ENCODE data around the gene CNIH3. TPM values are rescaled to one million over a fixed set of nuclear protein-coding genes. Genes with fewer than 3 reads are reported as not detected.

The CNIH3 gene
- total RNA-seq, 1 experiment from 2014 or later, result 1.8 TPM

GRCh38 chr1:224742349-224742748 is 126.2 kb downstream of the CNIH3 start:
- H3K27me3 ChIP-seq (ENCODE audit: insufficient read depth, low read length), result peaks cover 6% of the 10 kb centered on the region
- H3K27ac ChIP-seq (ENCODE audit: low read depth, low read length), result no peak overlapping the region
- ATAC-seq (no peak), DNase-seq (ENCODE audit: low read depth, low spot score) (no peak)
- no peak overlapping the region for H2AFZ ChIP-seq (ENCODE audit: low read depth, low read length, poor library complexity, severe bottlenecking)
- H3K36me3 ChIP-seq (ENCODE audit: control insufficient read depth in 1 of 2, insufficient read depth in 2 of 2, low read length in 2 of 2), result no peaks in the 10 kb centered on the region
- TF ChIP-seq, protein P1, sequence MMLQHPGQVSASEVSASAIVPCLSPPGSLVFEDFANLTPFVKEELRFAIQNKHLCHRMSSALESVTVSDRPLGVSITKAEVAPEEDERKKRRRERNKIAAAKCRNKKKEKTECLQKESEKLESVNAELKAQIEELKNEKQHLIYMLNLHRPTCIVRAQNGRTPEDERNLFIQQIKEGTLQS (IDR thresholded peaks at IDR 0.05), result no peak
- no peak for TF ChIP-seq POLR2A (IDR thresholded peaks at IDR 0.05; ENCODE audit: borderline replicate concordance, extremely low read depth, insufficient read depth, insufficient read length)
- TF ChIP-seq JUND (IDR thresholded peaks at IDR 0.05), result no peak
- no peak for TF ChIP-seq YY1 (IDR thresholded peaks at IDR 0.05; ENCODE audit: extremely low read depth, insufficient replicate concordance, low read depth, low read length)
- TF ChIP-seq TCF7L2 (IDR thresholded peaks at IDR 0.05; ENCODE audit: borderline replicate concordance, extremely low read depth, insufficient read depth, insufficient read length), result no peak
- TF ChIP-seq ELF1 (IDR thresholded peaks at IDR 0.05; ENCODE audit: borderline replicate concordance, low read depth), result no peak
- TF ChIP-seq EZH2 (IDR thresholded peaks at IDR 0.05), result no peak
- no peak for TF ChIP-seq RAD21 (IDR thresholded peaks at IDR 0.05; ENCODE audit: low read depth)
- no peak for TF ChIP-seq MAX (IDR thresholded peaks at IDR 0.05)
- TF ChIP-seq POLR2AphosphoS5 (IDR thresholded peaks at IDR 0.05; ENCODE audit: low read depth, low read length), result no peak
- TF ChIP-seq, protein P2, sequence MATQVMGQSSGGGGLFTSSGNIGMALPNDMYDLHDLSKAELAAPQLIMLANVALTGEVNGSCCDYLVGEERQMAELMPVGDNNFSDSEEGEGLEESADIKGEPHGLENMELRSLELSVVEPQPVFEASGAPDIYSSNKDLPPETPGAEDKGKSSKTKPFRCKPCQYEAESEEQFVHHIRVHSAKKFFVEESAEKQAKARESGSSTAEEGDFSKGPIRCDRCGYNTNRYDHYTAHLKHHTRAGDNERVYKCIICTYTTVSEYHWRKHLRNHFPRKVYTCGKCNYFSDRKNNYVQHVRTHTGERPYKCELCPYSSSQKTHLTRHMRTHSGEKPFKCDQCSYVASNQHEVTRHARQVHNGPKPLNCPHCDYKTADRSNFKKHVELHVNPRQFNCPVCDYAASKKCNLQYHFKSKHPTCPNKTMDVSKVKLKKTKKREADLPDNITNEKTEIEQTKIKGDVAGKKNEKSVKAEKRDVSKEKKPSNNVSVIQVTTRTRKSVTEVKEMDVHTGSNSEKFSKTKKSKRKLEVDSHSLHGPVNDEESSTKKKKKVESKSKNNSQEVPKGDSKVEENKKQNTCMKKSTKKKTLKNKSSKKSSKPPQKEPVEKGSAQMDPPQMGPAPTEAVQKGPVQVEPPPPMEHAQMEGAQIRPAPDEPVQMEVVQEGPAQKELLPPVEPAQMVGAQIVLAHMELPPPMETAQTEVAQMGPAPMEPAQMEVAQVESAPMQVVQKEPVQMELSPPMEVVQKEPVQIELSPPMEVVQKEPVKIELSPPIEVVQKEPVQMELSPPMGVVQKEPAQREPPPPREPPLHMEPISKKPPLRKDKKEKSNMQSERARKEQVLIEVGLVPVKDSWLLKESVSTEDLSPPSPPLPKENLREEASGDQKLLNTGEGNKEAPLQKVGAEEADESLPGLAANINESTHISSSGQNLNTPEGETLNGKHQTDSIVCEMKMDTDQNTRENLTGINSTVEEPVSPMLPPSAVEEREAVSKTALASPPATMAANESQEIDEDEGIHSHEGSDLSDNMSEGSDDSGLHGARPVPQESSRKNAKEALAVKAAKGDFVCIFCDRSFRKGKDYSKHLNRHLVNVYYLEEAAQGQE (IDR thresholded peaks at IDR 0.05; ENCODE audit: low read depth), result no peak
- TF ChIP-seq SRF (IDR thresholded peaks at IDR 0.05; ENCODE audit: low read depth), result no peak
- no peak for TF ChIP-seq ZBTB33 (IDR thresholded peaks at IDR 0.05; ENCODE audit: extremely low read depth, insufficient replicate concordance, low read length)
- TF ChIP-seq EZH2phosphoT487 (IDR thresholded peaks at IDR 0.05; ENCODE audit: borderline replicate concordance), result no peak
- TF ChIP-seq, protein P3, sequence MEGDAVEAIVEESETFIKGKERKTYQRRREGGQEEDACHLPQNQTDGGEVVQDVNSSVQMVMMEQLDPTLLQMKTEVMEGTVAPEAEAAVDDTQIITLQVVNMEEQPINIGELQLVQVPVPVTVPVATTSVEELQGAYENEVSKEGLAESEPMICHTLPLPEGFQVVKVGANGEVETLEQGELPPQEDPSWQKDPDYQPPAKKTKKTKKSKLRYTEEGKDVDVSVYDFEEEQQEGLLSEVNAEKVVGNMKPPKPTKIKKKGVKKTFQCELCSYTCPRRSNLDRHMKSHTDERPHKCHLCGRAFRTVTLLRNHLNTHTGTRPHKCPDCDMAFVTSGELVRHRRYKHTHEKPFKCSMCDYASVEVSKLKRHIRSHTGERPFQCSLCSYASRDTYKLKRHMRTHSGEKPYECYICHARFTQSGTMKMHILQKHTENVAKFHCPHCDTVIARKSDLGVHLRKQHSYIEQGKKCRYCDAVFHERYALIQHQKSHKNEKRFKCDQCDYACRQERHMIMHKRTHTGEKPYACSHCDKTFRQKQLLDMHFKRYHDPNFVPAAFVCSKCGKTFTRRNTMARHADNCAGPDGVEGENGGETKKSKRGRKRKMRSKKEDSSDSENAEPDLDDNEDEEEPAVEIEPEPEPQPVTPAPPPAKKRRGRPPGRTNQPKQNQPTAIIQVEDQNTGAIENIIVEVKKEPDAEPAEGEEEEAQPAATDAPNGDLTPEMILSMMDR (IDR thresholded peaks at IDR 0.05 in 2 of 3, conservative IDR thresholded peaks at IDR 0.05 in 1 of 3; ENCODE audit: borderline replicate concordance in 1 of 3, insufficient read depth in 1 of 3, low read depth in 2 of 3, low read length in 2 of 3), result no peak
- TF ChIP-seq CBX3 (IDR thresholded peaks at IDR 0.05; ENCODE audit: low read depth), result no peak
- no peak for TF ChIP-seq ZNF274 (IDR thresholded peaks at IDR 0.05; ENCODE audit: low read depth, low read length)
- TF ChIP-seq SIN3A (IDR thresholded peaks at IDR 0.05; ENCODE audit: low read depth), result no peak
- H3K9me3 ChIP-seq (ENCODE audit: control insufficient read depth in 1 of 2, insufficient read depth in 1 of 2, low read depth in 1 of 2, low read length in 2 of 2), result no peaks in the 10 kb centered on the region
- POLR2A ChIA-PET, result no interaction called here
- no peak overlapping the region for H3K9ac ChIP-seq (ENCODE audit: low read length)
- CTCF ChIA-PET, result no interaction called here
- intact Hi-C loops (cut with micrococcal nuclease), result no loop called here
- H3K4me3 ChIP-seq (replicated peaks in 1 of 2; ENCODE audit: low read depth in 1 of 2, low read length in 2 of 2), result no peak overlapping the region
- no peaks in the 10 kb centered on the region for H3K4me1 ChIP-seq (ENCODE audit: control insufficient read depth in 1 of 2, insufficient read depth in 2 of 2, low read length in 2 of 2)
- no peaks in the 10 kb centered on the region for H3K9me2 ChIP-seq (ENCODE audit: insufficient read depth)
- no TSS peak for BruUV-seq (replicated peaks)
- H3K79me2 ChIP-seq (ENCODE audit: insufficient read depth, low read length), result no peaks in the 10 kb centered on the region
- RAD21 ChIA-PET (ENCODE audit: low non-redundant PET in 1 of 2, low total read pairs in 2 of 2, uncharacterized antibody in 2 of 2, unreplicated experiment in 2 of 2), result no interaction called here
- no peak overlapping the region for H3K4me2 ChIP-seq (ENCODE audit: low read length)
- H4K20me1 ChIP-seq (ENCODE audit: insufficient read depth), result no peaks in the 10 kb centered on the region

Data from HCT116 (cell line).